H1 (cell line): Measurements from ENCODE around the gene DNAAF5. TPM values are rescaled to one million over a fixed set of nuclear protein-coding genes. Genes with fewer than 3 reads are reported as not detected.

Source experiments
- CTCF ChIA-PET: fragments of 300-600 bp; sonication (Branson Sonifier 250); formaldehyde crosslinking; loops from one replicate; lab custom pipeline; 2021; ENCODE audit not compliant: partially characterized antibody; lab: Charles Lee
- POLR2A ChIA-PET: fragments of 300-600 bp; sonication (Branson Sonifier 250); formaldehyde crosslinking; loops from one replicate; lab custom pipeline; 2021; ENCODE audit warnings: inconsistent platforms; ENCODE audit not compliant: partially characterized antibody; lab: Charles Lee
- DNase-seq, 2 experiments: peaks; one replicate each; pipeline versions ENCODE4 v3.0.0 to v3.0.0-alpha.2; 2010 to 2022; ENCODE audit warnings: low spot score in 2 of 2, low read depth in 1 of 2, mixed read lengths in 1 of 2
- FAIRE-seq: peaks from 2 replicates; lab custom pipeline; 2011; peaks lifted over from hg19 to GRCh38; lab: Jason Lieb, UNC
- H2AFZ ChIP-seq: 2 replicates; pipeline ENCODE4 v1.8.1; 2012; ENCODE audit warnings: low read length, inconsistent platforms
- H2AK5ac ChIP-seq: 2 replicates; pipeline ENCODE4 v1.6.1; 2013; ENCODE audit warnings: low read depth, low read length
- H2BK120ac ChIP-seq: replicated peaks from 2 replicates; pipeline ENCODE3; 2013; ENCODE audit warnings: low read depth, low read length, inconsistent platforms
- H2BK12ac ChIP-seq: 2 replicates; pipeline ENCODE4 v1.6.1; 2013; ENCODE audit warnings: low read depth, low read length
- H2BK15ac ChIP-seq: 2 replicates; pipeline ENCODE4 v1.6.1; 2013; ENCODE audit warnings: low read length
- H2BK20ac ChIP-seq: 2 replicates; pipeline ENCODE4 v1.6.1; 2013; ENCODE audit warnings: low read length
- H2BK5ac ChIP-seq: 2 replicates; pipeline ENCODE4 v1.6.1; 2013; ENCODE audit warnings: low read depth, low read length
- H3K14ac ChIP-seq: 2 replicates; pipeline ENCODE4 v1.6.1; 2013; ENCODE audit warnings: inconsistent platforms; ENCODE audit not compliant: insufficient read length
- H3K18ac ChIP-seq: 2 replicates; pipeline ENCODE4 v1.6.1; 2013; ENCODE audit warnings: low read length; ENCODE audit errors: extremely low read depth
- H3K23ac ChIP-seq: 2 replicates; pipeline ENCODE4 v1.6.1; 2013; ENCODE audit warnings: inconsistent platforms; ENCODE audit not compliant: insufficient read length
- H3K23me2 ChIP-seq: 2 replicates; pipeline ENCODE4 v1.6.1; 2013; ENCODE audit warnings: low read depth, low read length
- H3K27ac ChIP-seq: 2 replicates; pipeline ENCODE4 v1.6.1; 2011; ENCODE audit warnings: low read depth, low read length, inconsistent platforms
- H3K27me3 ChIP-seq, 4 experiments: replicated peaks in 1 of 4; 1 replicate in 1 of 4; 2 replicates in 3 of 4; pipeline versions ENCODE4 v1.6.1 to v1.8.1; 2011 to 2013; ENCODE audit warnings: low read length in 3 of 4, mild to moderate bottlenecking in 3 of 4, inconsistent platforms in 2 of 4, mixed read lengths in 2 of 4, moderate library complexity in 1 of 4; ENCODE audit not compliant: control insufficient read depth in 3 of 4, insufficient read depth in 3 of 4; ENCODE audit errors: extremely low read depth in 1 of 4
- H3K36me3 ChIP-seq, 4 experiments: 2 replicates each; pipeline versions ENCODE4 v1.6.1 to v1.8.1; 2011 to 2013; ENCODE audit warnings: mild to moderate bottlenecking in 4 of 4, low read length in 3 of 4, moderate library complexity in 2 of 4, control low read depth in 1 of 4, inconsistent platforms in 1 of 4; ENCODE audit not compliant: insufficient read depth in 4 of 4, control insufficient read depth in 2 of 4
- H3K4ac ChIP-seq: replicated peaks from 2 replicates; pipeline ENCODE3; 2013; ENCODE audit warnings: low read length, low read depth, mixed read lengths, inconsistent platforms; ENCODE audit not compliant: insufficient read length
- H3K4me1 ChIP-seq, 4 experiments: replicated peaks in 1 of 4; 1 replicate in 1 of 4; 2 replicates in 3 of 4; pipeline versions ENCODE4 v1.6.1 to v1.8.1; 2011 to 2013; ENCODE audit warnings: low read length in 3 of 4, inconsistent platforms in 2 of 4, mixed read lengths in 1 of 4; ENCODE audit not compliant: insufficient read depth in 4 of 4, control insufficient read depth in 3 of 4
- H3K4me2 ChIP-seq, 2 experiments: 2 replicates each; pipeline versions ENCODE4 v1.6.1 to v1.8.1; 2011 to 2013; ENCODE audit warnings: low read depth in 2 of 2, low read length in 2 of 2, control low read depth in 1 of 2, inconsistent platforms in 1 of 2, mild to moderate bottlenecking in 1 of 2; ENCODE audit not compliant: insufficient read depth in 1 of 2
- H3K4me3 ChIP-seq, 4 experiments: fragments of 200-600, 300-600 bp in 1 of 4; sonication (generic), shearing (Covaris generic), sonication (Bioruptor Twin) in 1 of 4; 2 replicates each; pipeline versions ENCODE4 v1.5.1 to v1.8.1; 2011 to 2016; ENCODE audit warnings: low read length in 4 of 4, low read depth in 3 of 4, control low read depth in 2 of 4, inconsistent platforms in 2 of 4, mild to moderate bottlenecking in 2 of 4, mixed read lengths in 1 of 4, moderate library complexity in 1 of 4; ENCODE audit not compliant: insufficient read depth in 2 of 4; ENCODE audit errors: extremely low read depth in 1 of 4
- H3K56ac ChIP-seq: replicated peaks from 2 replicates; pipeline ENCODE3; 2013; ENCODE audit warnings: low read depth, mild to moderate bottlenecking, mixed read lengths, low read length, inconsistent platforms; ENCODE audit not compliant: insufficient read length
- H3K79me1 ChIP-seq: 2 replicates; pipeline ENCODE4 v1.6.1; 2013; ENCODE audit warnings: low read depth, low read length, control low read depth
- H3K79me2 ChIP-seq, 2 experiments: 2 replicates each; pipeline versions ENCODE4 v1.6.1 to v1.8.1; 2012 to 2013; ENCODE audit warnings: low read length in 2 of 2, mild to moderate bottlenecking in 2 of 2, inconsistent platforms in 1 of 2; ENCODE audit not compliant: insufficient read depth in 2 of 2, control insufficient read depth in 1 of 2
- H3K9ac ChIP-seq, 4 experiments: replicated peaks in 1 of 4; 1 replicate in 1 of 4; 2 replicates in 3 of 4; pipeline versions ENCODE4 v1.6.1 to v1.8.1; 2011 to 2013; ENCODE audit warnings: low read depth in 3 of 4, low read length in 3 of 4, control low read depth in 2 of 4, mild to moderate bottlenecking in 2 of 4, moderate library complexity in 2 of 4, inconsistent platforms in 1 of 4; ENCODE audit errors: extremely low read depth in 1 of 4
- H3K9me3 ChIP-seq, 2 experiments: 2 replicates each; pipeline versions ENCODE4 v1.6.1 to v1.8.1; 2012 to 2013; ENCODE audit warnings: mild to moderate bottlenecking in 2 of 2, moderate library complexity in 2 of 2, control low read depth in 1 of 2, inconsistent platforms in 1 of 2, low read depth in 1 of 2, low read length in 1 of 2, mixed read lengths in 1 of 2; ENCODE audit not compliant: insufficient read depth in 2 of 2
- H4K20me1 ChIP-seq, 2 experiments: replicated peaks in 1 of 2; 2 replicates each; pipeline versions ENCODE3 to v1.8.1; 2011 to 2013; ENCODE audit warnings: inconsistent platforms in 2 of 2, low read length in 2 of 2, mild to moderate bottlenecking in 1 of 2; ENCODE audit not compliant: insufficient read depth in 2 of 2, control insufficient read depth in 1 of 2
- H4K5ac ChIP-seq: 2 replicates; pipeline ENCODE4 v1.6.1; 2013; ENCODE audit warnings: low read length, low read depth, mixed read lengths, inconsistent platforms; ENCODE audit not compliant: insufficient read length
- H4K8ac ChIP-seq: 2 replicates; pipeline ENCODE4 v1.8.0; 2013; ENCODE audit warnings: mild to moderate bottlenecking, moderate library complexity, low read length, inconsistent platforms; ENCODE audit not compliant: insufficient read depth; ENCODE audit errors: extremely low read depth
- H4K91ac ChIP-seq: replicated peaks from 2 replicates; pipeline ENCODE3; 2013; ENCODE audit warnings: low read length, mixed read lengths, inconsistent platforms; ENCODE audit not compliant: insufficient read length
- CEBPB ChIP-seq: IDR thresholded peaks from 2 replicates; pipeline ENCODE4 v1.6.1; 2012; ENCODE audit warnings: low read depth, low read length
- JUN ChIP-seq: IDR thresholded peaks from 2 replicates; pipeline ENCODE4 v1.6.1; 2011; ENCODE audit warnings: low read depth, mild to moderate bottlenecking, improper control_type of control experiment, low read length
- WGBS, 2 experiments: shearing (Covaris generic) in 1 of 2; methylation state at CpG; one replicate each; pipeline versions ENCODE4 v1.1.6 to v1.1.7; 2013 to 2015; ENCODE audit warnings: low lambda C conversion rate in 2 of 2, mixed read lengths in 2 of 2, inconsistent platforms in 1 of 2, low coverage in 1 of 2, missing lambda C conversion rate in 1 of 2; ENCODE audit not compliant: insufficient replicate concordance in 2 of 2, insufficient coverage in 1 of 2, insufficient read length in 1 of 2; ENCODE audit errors: extremely low coverage in 1 of 2, missing lambda C conversion rate in 1 of 2; 5-methylcytosine and 5-hydroxymethylcytosine counted together
- polyA plus RNA-seq, 7 experiments: library from polyadenylated mRNA; depleted of rRNA in 3 of 7; stranded (reverse) in 5 of 7; unstranded in 2 of 7; fragments of >200 nt in 5 of 7; fragments of 200-250 nt in 2 of 7; gene quantifications; 1 replicate in 5 of 7; 2 replicates in 1 of 7; 4 replicates in 1 of 7; pipeline versions ENCODE4 v1.2.1 to v1.2.3, GENCODE V29; 2011 to 2013; ENCODE audit warnings: missing spikeins in 2 of 7, mixed read lengths in 2 of 7
- total RNA-seq: library from RNA; stranded (reverse); fragmentation: NEBNext Ultra II Directional; extraction: Animal tissue kit (Norgen Biotek cat#: 25700); gene quantifications from 2 replicates; pipeline ENCODE4 v1.2.1, GENCODE V29; 2021

The DNAAF5 gene
- total and polyA plus RNA-seq, 2 of the 8 experiments (the other 6 are each of a cell fraction or from before 2014, with no cell fraction given): 55.1 to 95.9 TPM

DNA sequence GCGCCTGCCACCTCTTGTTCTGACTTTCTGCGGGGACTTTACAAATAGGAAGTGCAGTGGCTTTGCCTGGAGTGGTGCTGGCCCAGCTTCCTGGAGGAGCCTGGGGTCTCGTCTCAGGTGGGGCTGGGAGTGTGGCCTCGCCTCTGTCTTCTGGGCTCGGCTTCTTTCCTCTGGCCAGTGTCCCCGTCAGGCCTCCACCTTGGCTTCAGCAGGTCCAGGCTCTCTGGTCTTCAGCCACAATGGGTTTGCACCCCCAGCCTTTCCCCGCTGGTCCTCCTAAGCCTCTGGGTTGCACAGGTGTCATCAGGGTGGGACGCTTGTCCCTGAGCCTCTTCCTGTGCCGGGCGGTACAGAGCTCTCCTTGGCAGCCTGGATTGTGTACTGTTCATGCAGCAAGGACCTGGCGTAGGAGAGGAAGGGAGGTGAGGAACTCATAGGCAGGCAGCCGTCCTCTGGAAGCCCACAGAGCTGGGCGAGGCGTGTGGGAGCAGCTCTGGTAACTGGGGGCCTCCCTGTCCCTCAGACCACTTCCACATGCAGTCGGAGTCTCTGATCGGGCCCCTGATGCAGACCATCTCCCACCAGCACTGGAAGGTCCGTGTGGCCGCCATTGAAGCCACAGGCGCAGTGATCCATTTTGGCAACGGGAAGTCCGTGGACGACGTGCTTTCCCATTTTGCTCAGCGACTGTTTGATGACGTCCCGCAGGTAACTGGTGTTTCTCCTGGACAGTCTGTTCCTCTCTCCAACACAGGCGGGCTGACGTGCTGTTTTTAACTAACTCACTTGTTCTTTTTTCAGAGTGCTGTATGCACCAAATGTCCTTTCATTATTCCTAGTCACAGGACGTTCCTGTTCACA, 2.9 kb downstream of the DNAAF5 start:
- H2BK5ac ChIP-seq: no peak overlapping the region
- no peak overlapping the region for H3K18ac ChIP-seq
- peaks cover 10 to 13% of the 10 kb centered on the region in 2 experiments for H3K9me3 ChIP-seq
- no peak overlapping the region for H2BK120ac ChIP-seq
- H4K5ac ChIP-seq: no peak overlapping the region
- H2BK20ac ChIP-seq: no peak overlapping the region
- POLR2A ChIA-PET: interaction anchor here (1.2 to 1.7 kb wide), 3 partner anchors 10 to 214 kb away, joined by 4 to 6 read pairs (median 5); no protein-coding TSS in a partner anchor
- no peak overlapping the region for H3K9ac ChIP-seq
- H3K4me3 ChIP-seq: no peak overlapping the region
- peaks cover 0 to 24% (median 16%) of the 10 kb centered on the region in 4 experiments; a peak in 5 of 8 replicates for H3K36me3 ChIP-seq
- no peak overlapping the region for H4K8ac ChIP-seq
- WGBS, 2 experiments: 91% methylated on average over 29 of the region's 29 CpGs; no CpG with 5 or more reads in 1 of the 2 experiments
- peaks cover 8 to 80% of the 10 kb centered on the region in 2 experiments for H3K79me2 ChIP-seq
- no peak overlapping the region for H3K4ac ChIP-seq
- no peak overlapping the region for H2BK15ac ChIP-seq
- DNase-seq (no peak), FAIRE-seq (no peak)
- peaks cover 14% of the 10 kb centered on the region for H3K79me1 ChIP-seq
- no peak overlapping the region for H2BK12ac ChIP-seq
- H3K27ac ChIP-seq: no peak overlapping the region; the same call in 1 of the 2 replicates
- H2AFZ ChIP-seq: no peak overlapping the region
- no peak for TF ChIP-seq JUN
- no peak for TF ChIP-seq CEBPB
- H4K91ac ChIP-seq: no peak overlapping the region
- no peaks in the 10 kb centered on the region for H3K27me3 ChIP-seq
- no peak overlapping the region for H3K14ac ChIP-seq
- H3K23ac ChIP-seq: no peak overlapping the region
- no peak overlapping the region for H3K56ac ChIP-seq
- no peak overlapping the region for H2AK5ac ChIP-seq
- peaks cover 2 to 5% of the 10 kb centered on the region in 2 experiments for H4K20me1 ChIP-seq
- H3K4me1 ChIP-seq: peaks cover 0 to 15% (median 5%) of the 10 kb centered on the region in 4 experiments; a peak in 5 of 7 replicates
- no peak overlapping the region; a peak in 1 of 4 replicates for H3K4me2 ChIP-seq
- CTCF ChIA-PET: interaction anchor here (0.7 to 1.8 kb wide), 4 partner anchors 11 to 407 kb away, joined by 3 to 6 read pairs (median 4); no protein-coding TSS in a partner anchor
- H3K23me2 ChIP-seq: peaks cover 3% of the 10 kb centered on the region; the same call in 1 of the 2 replicates
